Pons (tissue), 1 donor: Measurements from ENCODE around the gene PEPD.

Source experiments
- DNase-seq: peaks from one replicate; pipeline ENCODE4 v3.0.0-alpha.2; 2016; ENCODE audit warnings: low spot score

The PEPD gene

DNA sequence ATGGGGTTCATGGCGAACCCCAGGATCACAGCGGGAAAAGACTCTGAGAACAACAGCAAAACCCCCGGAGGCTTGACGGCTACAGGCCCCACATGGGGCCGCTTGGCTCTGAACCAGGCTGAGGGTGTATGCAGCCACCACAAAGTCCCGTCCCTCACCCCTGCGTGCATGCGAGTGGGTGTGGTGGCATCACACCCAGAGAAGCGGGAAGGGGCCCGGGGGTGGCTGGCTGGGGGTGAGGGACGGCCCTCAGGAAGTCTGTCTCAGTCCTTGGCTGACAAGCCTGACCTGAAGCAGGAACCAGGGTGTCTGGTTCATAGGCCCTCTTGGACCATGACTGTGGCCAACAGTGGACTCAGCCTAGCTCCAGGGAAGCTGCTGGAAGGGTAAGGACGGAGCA is 113.9 kb downstream of the PEPD start:
- DNase-seq: peak; percentile 19

DNA sequence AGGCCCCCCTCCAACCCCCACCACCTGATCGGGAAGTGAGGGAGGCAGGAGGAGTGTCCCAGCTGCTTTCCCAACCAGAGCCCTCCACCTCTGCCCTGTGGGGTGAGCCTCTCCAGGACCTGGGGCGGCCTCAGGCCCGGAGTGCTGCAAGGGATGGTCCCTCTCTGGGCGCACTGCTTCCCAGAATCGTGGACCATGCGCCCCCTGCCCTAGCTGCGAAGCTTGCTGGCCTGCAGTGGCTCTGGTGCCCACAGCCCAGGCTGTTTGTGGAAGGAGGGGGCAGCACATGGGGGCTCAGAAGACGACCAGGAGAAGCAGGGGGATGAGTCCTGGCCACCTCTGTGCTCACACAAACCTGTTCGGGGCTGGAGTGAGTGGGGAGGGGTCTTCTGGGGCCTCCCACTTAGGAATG is 114.4 kb downstream of the PEPD start:
- no peak for DNase-seq

DNA sequence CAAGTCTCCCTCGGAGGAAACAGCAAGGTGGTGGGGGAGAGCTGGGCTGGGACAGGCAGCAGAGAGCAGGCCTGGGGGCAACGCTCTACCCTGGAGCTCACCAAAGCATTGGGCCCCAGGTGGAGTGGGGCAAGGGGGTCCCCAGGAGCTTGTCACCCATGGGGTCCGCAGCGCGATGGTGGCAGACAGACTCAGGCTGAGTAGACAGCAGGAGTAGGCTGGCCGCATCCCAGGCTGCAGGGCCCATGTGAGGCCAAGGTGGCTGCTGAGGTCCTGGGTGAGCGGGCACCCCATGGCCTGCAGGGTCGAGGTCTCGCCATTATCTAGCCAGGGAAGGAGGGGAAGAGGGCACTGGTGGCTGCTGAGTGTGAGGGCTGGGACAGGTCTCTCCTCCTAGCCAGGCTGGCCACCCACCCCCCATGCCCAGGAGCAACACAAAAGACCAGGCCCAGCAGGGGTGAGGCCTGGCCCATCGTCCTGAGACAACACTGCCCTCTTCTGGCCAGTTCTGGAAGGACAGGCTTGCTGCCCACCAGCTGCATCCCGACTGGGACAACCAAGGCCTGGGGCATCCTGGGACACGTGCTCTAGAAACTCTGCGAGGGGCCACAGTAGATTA is 115.0 kb downstream of the PEPD start:
- DNase-seq: peak; percentile 42

DNA sequence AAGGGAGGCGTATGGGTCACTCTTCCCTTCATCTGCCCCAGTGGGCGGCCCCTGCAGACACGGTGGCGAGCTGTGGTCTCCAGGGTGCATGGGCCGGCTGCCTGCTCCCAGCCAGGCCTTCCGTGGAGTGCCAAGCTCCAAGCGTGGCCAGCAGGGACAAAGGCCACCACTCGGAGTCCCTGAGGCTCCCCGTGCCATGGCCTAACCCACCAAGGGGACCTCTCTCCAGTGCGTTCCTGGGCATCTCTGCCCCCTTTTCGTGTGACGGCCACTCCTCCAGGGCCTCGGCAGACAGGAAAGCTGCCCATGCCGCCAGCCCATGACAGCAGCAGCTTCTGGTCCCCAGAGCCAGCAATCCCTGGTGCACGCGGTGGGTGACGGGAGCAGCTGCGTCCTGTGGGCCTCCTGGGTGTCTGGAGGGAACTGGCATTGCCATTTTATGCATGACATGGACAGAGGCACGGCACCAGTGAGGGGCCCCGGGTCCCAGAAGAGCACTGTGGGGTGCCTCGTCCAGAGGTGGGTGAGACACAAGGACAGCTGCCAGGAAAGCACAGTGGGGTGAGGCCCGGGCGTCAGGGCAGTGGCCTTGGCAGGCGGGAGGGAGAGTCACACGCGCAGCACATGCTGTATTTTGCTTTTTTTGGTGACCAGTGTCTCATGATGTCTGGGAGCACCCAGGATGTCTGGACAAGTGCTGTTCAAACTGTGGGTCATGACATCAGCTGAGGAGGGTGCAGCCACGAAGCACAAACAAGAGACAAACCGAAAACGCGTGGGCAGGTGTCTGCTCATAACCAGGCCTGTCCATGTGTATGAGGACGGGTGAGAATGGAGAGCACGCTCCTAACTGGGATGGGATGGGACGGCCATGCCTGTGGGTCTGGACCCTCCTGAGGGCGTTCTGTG is 115.8 kb downstream of the PEPD start:
- peak; percentile 81 for DNase-seq

DNA sequence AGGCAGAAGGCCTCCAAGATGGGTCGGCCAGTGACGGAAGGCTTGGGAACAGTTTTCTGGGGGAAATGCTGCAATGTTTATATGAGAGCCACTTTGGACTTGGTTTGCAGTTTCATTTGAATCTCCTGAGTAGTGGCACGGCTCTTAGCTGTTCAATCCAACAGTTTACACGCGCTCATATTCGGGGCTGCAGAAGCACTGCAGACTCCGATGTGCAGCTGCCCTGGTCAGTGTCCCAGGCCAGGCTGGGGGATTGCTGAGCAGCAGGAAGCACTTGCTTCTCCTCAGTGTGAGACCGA is 116.4 kb downstream of the PEPD start:
- no peak for DNase-seq

DNA sequence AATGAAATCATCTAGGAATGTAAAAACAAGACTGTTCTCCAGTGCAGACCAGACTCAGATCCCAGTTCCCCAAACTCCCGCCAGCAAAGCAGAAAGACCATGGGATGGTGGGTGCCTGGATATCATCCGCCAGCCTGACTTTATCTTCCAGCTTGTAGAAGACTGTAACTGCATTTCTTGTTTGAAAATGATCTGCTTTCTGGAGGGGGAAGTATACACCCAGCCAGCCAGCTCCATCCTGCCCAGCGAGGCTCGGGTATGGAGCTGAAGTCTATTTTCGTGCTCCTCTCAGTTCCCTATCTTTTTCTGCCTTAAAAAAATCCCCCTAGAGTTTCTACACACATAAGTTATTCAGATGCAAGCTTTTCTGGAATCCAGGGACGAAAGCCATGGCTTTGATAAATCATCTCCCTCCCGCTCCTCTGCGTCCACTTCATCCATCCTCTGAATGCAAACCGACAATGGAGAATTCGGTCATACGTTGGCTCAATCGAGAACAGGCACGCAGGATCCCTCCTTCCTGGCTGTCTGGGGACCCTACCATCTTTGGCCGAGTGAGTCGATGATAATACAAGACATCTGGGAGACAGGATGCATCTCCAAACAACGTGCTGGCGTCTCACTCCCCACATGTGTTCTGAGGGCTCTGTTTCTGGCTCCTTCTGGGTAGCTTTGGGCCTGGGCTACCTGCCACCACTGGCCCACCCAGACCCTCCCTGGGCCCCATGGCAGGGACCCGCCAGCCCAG is 116.9 kb downstream of the PEPD start:
- peak; percentile 47 for DNase-seq

DNA sequence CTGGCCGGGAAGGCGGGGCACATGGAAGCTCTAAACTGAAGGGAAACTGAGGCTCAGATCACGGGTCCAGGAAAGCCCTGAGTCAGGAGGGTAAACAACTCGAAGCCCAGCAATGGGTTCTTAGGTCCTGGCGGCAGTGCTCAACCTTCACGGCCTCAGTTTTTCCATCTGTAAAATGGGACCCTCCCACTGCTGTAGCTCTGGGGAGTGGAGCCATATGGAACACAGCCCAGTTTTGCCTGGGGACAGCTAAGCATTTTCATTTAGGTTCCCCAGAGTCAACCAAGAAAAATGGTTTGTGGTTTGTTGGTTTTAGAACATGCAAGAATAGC is 117.7 kb downstream of the PEPD start:
- DNase-seq: no peak

DNA sequence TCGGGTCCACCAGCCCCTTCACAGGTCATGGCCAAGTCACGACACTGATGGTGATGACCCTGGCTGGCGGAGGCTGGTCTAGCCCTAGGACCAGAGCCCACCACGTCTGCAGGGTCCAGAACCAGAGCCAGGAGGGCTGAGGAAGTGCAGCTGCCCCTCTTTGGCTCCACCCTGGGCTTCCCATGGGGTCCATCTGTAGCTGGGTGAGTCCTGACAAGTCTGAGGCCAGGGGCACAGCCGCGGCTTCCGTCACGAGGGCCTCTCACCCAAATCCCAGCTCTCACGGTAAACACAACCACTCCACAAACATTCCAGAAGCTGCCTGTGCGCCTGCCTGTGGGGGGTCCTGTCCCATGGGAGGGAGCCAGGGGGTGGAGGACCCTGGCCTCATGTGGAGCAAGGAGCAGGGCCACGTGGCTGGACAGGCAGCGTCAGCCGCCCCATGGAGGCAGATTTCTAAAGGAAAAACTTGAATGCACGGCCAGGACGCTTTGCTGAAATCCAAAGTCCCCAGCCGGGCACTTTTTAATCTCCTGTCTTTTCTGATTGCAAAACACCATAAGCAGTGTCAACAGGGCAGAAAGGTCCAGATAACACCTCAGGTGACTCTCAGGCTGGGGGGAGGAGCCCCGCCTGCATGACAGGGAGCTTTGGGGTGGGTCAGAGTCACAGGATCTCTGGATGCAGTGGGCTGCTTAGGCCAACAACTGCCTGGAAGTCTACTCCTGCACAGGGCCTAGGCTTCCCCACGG is 118.2 kb downstream of the PEPD start:
- DNase-seq: no peak

DNA sequence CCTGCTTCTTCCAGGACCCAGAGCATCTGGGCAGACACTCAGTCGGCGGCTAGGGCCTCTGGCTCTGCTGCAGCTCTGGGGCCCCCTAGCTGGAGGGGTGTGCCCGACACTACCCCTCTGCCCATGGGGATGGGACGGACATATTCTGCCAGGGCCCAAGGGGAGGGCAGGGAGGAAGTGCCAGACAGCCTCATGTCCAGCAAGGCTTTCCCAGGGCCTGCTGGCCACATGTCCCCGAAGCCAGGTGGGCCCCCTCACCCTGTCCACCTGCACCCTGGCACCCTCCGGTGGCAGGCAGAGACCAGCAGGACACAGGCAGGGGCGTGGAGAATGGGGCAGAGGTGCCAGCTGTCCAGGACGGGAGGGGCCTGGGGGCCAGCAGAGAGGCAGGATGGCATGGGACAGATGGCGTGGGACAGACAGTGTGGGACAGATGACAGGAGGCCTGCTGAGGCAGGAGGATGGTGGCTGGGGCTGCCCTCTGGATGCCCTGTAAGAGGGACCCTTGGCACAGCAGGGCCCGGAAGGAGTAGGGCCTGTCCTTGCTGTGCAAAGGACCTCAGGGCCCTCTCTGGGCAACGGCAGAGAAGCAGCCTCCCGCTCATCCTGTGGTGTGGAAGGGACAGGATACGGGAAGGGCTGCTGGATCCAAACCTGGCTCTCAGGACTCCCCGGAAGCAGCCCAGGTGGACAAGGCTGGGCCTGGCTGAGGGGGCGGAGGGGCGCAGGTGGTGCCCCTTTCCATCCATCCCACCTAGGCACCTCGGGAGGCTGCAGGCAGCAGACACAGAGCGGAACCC is 119.0 kb downstream of the PEPD start:
- DNase-seq: peak; percentile 42

DNA sequence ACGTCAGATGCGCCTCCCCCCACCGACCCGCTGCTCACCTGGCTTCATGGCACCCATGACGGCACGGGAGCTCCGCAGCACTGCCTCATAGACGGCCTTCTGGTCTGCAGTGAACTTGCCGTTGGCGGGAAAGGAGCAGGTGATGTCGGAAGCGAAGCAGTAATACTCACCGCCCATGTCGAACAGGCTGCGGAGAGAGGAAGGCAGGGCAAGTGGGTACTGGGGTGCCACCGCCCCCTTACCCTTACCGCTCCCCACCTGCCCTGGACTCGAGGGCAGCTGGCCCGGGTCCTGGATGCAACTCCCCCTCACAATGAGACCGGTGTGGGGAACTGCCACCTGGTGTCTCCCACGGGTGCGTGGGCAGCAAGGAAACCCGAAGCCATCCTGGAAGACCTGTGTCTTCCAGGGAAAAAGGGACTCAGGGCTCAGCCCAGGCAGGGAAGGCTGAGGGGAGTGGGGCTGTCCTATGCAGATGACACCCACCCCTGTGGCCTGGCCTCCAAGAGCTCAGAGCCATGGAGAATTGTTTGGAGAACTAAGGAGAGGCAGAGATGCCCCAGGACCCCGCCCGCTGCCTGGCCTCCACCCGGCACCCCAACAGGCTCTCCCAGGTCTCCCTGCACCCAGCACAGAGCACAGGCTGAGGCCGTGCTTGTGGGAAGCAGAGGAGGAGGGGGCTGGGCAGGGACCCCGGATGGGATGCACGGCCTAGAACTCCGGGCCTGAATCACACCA is 119.7 kb downstream of the PEPD start:
- DNase-seq: no peak

DNA sequence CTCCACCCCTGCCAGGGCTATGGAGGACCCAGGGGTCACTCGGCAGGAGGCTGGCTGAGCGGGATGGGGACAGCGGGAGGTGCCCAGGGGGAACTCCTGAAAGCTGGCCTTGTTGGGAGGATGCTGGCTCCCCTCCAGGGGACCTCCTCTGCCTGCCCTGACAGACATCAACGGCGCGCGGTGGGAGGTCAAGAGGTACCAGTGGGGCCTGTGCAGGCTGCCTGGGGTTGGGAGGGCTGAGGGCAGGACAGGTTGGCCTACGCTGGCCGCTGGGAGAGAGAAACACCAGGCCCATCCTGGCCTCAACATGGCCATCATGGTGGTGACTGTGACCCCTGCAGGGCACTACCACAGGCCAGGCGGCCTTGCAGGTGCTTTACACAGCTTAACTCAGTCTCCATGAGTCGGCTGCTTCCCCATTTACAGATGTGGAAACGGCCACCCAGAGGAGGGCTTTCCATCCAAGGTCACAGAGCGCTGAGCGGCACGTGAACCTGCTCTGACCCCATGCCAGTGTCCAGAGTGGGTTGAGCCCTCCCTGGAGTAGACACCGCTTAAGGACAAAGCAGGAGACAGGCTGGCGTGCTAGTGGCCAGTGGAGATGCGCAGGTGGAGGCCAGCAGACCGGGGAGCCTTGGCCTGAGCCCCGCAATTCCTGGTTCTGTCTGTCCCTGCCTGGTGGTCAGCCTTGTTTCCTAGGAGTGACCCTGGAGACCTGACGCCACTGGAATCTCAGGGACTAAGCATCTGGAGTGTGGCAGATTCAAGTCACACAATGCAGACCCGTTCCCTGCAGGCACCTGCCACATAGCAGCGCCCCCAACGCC is 120.5 kb downstream of the PEPD start:
- DNase-seq: no peak

DNA sequence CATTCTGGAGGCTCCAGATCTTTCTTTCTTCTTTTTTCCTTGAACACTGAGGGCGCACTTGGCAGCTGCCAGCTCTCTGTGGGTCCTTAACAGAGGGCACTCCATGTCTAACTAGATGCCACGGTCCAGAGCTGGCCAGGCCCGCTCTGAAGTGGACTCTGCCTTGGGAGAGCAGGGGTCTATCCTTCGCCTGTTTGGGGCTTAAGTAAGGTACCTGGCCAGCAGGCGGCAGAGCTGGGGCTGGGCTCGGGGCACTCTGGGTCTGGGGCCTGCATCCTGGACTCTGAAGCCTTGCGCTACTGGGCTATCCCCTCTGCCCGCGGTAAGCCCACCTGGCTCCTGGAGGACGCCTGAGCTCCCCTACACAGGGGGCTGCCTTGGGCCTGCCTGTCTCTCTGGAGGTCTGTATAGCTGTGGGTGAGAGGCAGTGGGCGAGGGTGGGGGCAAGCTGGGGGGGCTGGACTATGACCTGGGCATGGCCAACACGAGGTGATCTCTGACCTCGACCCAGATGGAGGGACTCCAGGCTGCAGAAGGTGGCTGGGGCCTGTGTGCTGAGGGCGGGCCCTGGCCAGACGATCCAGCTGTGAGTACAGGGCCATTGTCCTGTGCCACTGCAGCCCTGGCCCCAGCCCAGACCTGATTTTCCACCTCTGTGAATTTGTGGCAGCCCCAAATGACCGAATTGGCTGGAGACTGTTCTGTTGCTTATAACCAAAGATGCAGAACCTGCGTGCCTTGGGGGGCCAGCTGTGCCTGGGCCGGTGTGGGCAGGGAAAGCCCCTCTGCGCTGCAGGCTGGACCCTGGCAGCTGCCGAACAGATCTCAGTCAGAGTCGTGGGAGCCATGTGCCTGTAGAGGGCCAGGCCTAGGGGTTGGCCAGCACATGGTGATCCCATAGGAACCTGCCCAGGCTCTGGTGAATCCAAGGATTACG is 121.6 kb downstream of the PEPD start:
- no peak for DNase-seq

DNA sequence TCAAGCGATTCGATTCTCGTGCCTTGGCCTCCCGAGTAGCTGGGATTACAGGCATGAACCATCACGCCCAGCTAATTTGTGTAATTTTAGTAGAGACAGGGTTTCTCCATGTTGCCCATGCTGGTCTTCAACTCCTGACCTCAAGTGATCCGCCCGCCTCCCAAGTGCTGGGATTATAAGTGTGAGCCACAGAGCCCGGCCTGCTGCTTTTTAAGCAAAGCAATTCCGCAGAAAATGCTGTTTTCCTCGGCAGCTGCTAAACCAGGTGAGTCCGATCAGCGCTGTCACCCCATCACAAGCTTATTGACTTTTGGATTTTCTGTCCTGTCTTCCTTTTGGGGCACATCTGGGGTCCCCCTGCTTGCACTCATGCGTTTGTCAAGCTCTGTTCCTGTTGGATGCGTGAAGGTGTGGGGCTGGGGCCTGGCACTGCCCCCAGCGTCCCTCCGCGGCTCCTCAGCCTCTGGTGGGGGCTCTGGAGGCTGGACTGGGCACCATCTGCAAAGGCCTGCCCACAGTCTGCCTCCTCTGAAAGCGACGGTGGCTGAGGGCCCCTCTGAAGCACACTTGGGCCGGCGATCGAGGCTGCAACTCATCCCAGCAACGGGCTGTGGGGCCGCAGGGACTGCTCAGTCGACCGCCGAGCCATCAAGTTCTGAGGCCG is 122.4 kb downstream of the PEPD start:
- no peak for DNase-seq

DNA sequence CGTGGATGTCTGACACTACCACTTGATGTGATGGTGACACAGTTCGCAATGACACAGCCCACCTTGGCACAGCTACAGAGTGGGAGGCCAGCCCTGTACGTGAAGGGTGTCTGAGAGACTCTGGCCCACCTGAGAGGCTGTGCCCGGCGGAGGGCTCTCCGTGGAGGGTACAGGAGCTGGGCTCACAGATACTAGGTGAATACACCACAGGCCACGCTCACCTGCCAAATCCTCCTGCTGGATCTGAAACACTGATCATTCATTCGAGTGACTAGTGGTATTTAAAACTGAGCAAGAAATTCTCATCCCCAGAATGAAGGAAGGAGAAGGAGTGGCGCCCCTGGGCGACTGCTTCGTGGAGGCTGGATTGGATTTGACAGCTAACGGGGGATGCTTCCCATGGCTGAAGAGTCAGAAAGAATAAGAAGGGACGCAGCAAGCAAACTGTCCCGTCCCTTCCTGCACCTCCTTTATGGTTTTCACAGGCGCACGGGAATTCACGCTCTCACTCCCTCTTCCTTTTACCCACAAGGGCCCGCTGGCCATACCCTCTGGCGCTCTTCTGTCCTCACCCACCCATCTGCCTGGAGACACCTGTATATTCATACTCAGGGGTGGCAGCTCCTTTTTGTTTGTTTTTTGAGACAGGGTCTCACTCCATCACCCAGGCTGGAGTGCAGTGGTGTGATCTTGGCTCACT is 123.1 kb downstream of the PEPD start:
- DNase-seq: no peak

DNA sequence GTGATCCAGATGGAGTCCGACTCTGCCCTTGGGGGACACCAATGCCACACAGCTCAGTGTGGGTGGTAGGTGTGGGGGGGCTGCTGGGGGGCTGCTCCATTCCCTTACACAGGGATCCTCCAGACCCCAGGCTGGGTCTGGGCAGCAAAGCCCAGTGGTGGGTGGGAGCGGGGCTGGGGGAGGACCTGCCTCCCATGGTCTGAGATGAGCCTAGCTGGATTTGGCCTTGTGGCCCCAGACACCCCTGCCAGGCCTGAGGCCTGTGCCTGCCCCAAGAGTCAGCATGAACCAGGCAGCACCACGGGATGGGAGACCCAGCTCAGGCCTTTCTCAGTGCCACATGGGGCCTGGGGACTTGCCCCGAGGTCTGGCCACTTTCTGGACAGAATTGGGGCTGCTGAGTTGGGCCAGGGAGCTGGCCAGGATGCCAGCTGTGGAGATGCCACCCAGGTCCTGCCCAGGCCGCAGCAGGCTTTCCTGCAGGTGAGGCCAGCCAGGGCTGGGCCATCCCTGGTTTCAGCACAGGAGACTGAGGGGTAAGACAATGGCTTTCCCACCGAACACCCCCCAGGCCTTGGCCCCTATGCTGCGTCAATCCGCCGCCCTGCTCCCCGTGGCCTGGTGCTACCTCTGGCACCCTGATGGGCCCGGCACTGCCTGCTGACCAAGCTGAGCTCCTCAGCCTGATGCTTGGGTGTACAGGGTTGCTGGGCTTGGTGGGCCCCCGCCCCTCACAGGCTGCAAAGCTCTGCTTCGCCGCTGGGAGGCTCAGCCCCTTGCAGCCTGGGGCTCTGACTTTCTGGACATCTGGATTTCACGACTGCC is 123.8 kb downstream of the PEPD start:
- no peak for DNase-seq

DNA sequence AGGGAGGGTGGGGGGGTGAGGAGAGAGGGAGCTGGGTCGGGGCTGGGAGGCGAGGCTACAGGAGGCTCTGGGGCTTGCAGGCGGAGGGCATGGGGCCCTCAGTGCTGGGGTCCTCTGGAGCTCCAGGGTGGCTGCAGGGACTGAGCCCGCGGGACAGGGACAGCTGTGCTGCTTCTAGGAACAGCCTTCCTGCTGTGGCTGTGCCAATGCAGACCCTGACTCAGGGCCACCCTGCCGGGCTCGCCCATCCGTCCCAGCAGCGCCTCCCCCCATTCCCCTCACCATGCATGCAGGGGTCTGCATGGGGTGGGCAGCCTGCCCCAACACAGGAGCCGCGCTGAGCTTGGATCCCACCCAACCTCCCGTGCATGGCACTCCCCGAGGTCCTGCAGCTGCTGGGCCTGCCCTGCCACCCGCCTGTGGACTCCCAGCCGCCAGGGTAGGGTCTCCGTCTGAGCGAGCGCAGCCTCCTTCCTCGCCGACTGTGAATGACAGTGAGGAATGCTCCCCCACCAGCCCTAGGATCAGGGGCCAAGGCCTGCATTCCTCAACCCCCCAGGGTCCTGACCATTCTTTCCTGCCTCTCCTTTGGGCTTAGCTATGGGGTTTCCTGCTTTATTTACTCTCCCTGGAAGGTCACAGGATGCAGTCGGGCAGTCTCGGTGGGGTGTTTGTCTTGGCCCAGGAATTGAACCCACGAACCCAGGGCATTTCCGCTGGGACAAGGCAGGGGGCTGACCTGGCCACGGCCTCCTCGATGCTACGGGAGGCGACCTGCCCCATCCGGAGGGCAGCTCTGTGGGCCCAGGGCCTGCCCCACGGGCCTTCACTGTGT is 124.7 kb downstream of the PEPD start:
- DNase-seq: no peak
